HUDEP-2 (cell line): Measurements from ENCODE around the gene NUDT3.

Experiments
- DNase-seq, 76 experiments: peaks; one replicate each; lab custom pipeline; 2025; ENCODE audit not compliant: unreplicated experiment in 76 of 76; lab: John Stamatoyannopoulos, UW

NUDT3 gene

DNA sequence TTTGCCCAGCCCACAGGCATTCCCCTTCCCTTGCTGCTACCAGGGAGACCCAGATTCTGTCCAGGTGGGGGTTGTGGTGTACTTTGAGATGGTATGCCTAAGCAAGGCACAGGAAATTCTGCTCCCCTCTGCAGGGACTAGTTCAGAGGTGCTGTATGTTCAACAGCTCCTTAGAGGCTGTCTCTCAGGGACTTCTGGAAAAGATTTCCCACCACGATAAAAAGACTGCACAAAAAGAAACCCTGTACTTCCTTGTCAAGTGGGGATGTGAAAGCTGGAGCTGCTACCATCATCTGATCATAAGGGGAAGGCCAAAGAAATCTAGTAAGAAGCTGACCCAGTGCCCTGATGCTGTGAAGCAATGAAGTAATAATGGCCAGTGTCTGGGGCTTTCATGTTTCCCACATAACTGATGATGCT lies 92.1 kb downstream of the NUDT3 start:
- no peak for DNase-seq

DNA sequence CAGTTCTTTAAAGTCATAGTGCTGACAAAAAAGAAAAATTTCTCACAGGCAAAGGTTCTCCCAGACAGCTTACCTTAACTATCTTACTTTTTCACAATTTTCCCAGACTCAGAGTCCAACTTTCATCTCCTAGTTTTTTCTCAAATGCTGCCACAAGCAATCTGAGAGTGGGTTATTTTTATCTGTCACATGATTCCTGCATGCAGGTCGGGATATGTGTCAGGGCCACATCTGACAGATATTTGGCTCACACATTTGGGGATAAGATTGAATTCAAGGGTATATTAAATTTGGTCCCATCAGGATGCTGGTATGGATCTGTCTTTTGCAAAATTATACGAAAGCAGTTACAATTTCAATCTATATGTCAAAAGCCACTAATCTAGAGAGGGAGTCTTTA lies 93.5 kb downstream of the NUDT3 start:
- no peak for DNase-seq

DNA sequence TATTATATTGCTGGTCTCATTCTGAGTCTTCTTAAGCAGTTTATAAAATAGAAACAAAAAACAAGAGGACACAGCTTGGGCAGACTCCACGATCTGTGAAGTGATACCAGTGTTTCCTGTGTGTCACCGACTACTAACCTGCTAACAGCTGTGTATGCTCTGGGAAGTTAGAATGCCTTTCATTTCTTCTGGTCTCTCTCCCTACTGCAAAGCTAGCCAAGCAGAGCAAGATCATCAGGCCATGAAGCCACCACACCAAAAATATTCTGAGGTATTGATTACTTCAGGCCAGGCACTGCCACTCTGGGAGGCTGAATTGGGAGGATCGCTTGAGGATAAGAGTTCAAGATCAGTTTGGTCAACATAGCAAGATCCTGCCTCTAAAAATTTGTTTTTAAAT lies 96.7 kb downstream of the NUDT3 start:
- no peak for DNase-seq

DNA sequence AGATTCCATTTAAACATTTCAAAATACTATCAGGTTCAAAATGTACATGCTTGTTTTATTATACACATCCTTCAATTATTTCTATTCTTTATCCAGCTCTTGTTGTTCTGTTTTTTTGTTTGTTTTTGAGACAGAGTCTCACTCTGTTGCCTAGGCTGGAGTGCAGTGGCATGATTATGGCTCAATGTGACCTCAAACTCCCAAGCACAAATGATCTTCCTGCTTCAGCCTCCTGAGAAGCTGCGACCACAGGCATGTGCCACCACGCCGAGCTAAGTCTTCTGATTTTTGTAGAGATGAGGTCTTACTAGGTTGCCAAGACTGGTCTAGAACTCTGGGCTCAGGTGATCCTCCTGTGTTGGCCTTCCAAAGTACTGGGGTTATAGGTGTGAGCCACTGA lies 99.5 kb downstream of the NUDT3 start:
- no peak for DNase-seq

DNA sequence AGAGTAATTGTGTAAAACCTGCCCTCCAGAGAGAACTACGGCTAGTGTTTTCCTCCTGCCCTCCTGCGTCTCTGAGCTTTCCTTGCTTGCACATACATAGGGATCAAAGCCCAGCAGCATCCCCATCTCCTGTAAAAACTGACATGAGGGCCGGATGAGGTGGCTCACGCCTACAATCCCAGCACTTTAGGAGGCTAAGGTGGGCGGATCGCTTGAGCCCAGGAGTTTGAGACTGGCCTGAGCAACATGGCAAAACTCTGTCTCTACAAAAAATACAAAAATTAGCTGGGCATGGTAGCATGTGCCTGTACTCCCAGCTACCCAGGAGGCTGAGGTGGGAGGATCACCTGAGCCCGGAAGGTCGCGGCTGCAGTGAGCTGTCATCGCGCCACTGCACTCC lies 103.3 kb downstream of the NUDT3 start:
- DNase-seq: no peak

DNA sequence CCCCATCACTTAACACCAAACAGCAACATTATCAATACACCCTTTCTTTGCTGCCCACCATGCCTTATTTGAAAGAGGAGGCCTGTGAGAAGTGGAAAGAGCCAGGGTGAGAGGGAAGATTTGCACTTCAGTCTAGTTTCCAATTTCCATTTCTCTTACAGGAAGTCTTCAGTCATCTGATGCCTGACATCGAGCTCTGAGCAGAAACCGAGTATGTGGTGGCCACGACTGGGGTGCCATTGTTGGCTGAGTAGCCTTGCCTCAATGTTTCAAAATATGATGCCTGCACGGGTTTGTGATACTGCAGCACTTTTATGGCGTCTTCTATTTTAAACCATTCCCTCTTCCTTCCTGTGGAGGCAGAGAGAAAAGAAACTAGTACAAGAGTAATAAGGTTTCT lies 103.9 kb downstream of the NUDT3 start:
- DNase-seq: no peak

DNA sequence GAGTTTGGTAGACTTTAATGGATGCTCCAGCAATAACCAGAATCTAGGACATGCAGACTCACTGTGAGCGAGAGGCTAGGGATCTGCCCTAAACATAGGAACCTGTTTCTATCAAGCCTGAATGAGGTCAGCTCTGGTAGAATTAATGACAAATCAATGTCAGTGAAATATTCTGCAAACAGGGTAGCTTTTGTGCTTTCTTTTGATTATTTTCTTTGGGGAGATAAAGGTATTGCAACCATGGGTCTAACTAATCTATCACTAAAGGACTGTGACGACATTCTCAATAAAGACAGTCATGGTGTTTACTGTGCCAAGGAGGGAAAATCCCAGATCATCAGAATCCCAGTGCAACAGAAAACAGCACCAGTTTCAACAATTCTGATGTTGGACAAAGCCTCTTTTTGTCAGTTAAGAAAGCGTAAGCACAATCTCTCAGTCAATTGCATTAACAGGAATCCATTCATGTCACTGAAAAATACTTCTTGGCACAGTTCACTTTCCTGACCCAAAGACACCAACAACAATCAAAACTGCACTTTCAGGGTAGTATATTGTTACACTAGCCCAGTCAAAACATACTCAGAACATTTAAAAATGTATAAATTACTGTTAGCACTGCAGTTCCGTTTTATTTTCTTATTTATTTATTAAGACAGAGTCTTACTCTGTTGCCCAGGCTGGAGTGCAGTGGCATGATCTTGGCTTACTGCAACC lies 106.9 kb downstream of the NUDT3 start:
- no peak for DNase-seq

DNA sequence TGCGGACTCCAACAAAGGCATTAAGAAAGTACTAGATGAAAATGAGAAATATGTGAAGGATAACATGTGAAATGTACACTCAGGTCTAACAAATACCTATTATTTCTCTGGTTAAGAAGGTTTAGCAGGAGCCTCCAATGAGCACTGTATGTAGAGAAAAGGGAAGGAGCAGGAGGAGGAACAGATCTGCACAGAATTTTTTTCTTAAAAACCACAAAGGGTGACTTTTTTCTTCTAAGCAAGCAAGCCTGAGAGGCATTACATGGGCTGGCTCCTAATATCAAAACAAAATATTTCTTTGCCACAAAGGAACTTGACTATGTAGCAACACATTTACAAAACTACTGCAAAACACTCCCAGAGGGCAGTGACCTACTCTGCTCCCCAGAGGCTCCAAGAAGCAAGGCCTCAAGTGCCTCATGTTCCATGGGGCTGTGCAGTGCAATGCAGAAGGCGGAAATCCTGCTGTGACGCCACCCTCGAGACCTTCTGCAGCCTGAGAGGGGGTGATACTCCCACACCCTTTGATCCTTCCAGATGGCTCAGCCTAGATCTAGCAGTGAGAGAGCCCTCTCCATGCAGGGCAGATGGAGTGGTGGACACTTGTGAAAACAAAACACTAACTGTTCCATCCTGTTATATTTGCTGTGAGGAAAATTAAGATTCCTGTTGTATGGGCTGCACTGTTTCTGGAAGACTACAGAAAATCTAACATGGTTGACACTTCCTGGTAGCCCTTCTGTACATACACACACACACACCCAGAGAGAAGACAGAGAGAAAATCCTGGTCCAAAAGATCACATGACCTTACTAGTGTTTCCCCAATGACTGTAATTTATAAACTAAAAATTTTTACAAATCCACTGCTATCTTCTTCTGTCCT lies 107.7 kb downstream of the NUDT3 start:
- DNase-seq: peak in 4 of 76 experiments; percentile 17 to 28 (median 22)

DNA sequence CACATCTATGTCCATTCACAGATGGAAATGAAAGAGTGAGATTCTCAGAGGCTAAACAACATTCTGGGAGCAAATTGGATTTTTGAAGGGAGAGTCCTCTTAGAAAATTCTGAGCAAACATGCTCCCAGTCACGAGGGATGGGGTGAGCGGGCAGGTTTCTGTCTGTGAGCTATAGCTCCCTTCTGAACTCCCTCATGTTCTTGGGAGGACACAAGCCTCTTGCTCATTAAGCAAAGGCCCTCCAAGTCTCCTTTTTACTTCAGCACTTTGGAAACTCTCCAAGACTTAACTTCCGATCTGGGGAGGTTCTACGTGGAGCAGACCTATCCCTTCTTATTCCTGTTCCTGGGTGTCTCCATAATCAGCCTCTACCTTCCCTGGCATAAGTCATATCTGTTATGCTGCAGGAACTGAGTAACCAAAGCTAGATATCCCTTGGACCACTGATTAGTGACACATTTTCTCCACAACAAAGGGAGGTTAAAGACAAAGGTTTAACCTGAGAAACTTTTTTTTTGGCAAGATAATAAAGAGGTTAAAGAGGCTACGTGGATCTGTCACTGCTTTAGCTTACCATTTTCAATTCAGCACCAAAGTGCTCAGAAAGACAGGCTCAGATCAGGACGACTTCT lies 110.7 kb downstream of the NUDT3 start:
- peak in 2 of 76 experiments; percentile 27 to 28 for DNase-seq

DNA sequence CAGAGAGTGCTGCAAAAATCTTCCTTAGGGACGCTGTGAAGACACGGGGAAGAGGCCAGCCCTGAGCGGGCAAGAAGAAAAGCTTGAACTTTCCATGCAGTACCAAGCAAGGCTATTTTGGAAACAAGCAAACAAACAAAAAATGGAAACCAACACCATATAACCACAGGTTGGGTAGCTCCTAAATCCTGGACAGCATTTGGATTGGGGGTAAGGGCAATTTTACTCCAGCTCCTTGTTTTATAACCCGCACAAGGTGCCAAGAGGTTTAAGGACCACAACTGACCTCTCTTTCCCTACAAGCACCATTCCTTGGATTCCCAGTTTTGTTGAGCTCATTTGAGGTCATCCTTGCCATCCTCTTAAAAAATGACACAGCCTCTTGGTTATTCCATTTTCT lies 112.3 kb downstream of the NUDT3 start:
- no peak for DNase-seq

DNA sequence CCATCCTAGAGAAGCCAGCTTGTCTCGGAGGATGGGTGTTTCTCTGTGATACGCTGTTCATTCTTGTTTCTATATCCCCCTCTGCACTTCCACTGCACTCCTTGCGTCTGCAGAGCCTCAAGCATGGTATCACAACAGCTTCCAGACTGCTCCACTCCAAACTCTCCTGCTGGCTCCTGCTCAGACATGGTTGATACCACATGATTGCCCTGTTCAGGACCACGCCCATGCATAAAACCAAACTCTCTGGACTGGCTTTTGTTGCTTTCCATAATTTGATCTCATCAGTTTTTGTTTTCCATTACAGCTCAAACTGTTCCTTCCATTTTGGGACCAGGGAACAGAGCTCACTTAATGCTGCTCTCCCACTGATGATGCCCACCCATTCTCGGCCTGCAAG lies 113.6 kb downstream of the NUDT3 start:
- DNase-seq: no peak

DNA sequence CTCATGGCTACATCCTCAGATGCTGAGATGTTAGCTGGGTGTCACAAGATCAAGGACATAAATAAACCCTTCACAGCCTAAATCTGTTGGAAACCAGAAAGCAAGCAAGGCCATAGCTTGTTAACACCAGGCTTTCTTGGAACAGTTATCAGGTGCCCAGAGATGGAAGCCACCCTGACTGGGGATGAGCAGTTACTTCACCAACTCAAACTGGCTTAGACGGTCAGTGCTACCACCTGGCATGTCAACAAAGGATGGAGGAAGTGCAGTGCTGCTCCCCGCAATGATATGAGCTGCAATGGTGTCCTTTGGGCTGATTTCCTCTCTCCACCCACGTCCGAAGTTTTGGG lies 114.7 kb downstream of the NUDT3 start:
- no peak for DNase-seq

DNA sequence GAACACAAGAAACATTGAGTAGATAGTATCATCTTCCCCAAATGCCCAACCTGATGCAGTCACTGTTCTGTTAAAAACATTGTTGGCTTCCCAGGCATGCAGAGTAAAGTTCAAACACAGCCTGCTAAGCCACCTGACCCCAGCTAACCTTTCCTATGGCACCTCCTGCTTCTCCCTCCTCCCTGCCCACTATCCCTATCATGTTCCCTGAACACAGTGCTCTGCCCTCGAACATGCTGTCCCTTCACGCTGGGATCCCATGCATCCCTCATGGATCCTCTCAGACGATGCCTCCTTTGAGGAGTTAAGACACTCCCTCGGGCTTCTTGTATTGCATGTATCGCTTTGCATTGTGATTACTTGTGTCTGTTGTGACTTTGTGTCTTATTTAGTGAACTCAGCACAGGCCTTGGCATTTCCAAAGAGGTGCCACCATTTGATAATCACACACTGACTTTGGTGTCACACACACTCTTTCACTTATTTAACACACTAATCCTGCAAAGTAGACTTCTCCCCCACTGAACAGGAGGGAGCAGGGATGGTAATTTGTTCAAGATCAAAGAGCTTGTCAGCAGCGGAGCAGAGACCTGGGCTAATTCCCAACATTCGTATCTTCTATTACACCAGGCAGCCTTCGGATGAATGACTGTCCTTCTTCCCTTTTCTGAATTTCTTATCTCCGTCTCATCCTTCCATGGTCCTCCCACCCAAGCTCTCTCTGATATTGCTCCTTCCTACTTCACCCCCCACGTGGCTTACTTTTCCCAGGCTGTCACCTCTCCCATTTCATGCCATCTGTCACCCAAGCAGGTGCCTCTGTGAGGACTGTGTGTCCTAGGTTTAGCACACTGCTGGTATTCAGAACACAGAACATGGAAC lies 115.3 kb downstream of the NUDT3 start:
- DNase-seq: no peak

DNA sequence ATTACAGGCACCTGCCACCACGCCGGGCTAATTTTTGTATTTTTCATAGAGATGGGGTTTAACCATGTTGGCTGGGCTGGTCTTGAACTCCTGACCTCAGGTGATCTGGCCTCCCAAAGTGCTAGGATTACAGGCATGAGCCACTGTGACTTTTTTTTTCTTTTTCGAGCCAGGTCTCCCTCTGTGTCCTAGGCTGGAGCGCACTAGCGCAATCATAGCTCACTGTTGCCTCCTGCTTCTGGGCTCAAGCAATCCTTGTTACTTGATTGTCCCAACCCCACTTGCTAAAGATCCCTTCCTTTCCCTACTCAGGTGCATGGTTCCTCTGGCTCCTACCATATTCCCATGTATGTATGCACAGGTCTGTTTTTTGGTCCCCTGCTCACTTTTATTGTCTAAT lies 116.3 kb downstream of the NUDT3 start:
- DNase-seq: no peak

DNA sequence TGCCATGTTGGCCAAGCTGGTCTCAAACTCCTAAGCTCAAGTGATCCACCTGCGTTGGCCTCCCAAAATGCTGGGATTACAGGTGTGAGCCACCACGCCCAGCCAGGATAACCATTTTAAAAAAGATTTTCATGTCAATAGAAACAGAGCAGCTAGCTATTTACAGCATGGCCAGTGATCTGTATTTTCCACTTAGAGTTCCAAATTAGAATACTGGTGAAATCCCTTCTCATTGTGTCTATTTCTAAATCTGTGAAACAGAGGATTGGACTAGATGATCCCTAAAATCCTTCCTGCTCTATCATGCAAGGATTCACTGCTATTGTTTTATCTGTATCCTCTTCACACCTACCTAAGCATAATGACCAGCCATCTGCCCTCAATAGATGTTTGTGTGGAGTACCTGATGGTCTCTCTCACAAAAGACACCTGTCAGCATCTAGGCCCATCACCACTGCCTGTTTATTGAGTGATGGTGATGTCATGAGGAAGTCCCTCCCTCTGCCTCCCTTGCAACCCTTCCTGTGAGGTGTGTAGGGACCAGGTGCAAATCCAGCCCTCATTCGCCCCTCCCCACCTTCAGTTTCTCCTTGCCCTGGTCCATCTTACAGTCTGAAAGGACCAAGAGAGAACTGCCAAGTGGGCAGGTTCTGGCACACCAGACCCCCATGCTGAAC lies 117.2 kb downstream of the NUDT3 start:
- DNase-seq: no peak

DNA sequence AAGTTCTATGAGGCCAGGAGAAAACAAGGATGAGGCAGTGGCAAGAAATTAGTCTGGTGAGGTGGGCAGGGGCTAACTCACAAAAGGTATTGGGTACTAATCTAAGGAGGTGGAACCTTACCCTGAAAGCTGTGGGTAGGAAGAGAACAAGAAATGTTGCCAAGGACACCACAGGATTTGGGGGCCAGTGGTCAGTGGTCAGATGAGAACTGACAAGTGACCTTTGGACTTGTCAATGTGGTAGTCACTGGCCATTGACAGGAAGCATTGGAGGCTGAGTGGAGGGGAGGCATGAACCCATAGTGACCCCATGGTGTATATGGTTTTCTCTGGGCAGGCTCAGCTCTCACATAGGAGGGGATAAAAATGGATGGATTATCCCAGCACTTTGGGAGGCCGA lies 118.3 kb downstream of the NUDT3 start:
- DNase-seq: no peak

DNA sequence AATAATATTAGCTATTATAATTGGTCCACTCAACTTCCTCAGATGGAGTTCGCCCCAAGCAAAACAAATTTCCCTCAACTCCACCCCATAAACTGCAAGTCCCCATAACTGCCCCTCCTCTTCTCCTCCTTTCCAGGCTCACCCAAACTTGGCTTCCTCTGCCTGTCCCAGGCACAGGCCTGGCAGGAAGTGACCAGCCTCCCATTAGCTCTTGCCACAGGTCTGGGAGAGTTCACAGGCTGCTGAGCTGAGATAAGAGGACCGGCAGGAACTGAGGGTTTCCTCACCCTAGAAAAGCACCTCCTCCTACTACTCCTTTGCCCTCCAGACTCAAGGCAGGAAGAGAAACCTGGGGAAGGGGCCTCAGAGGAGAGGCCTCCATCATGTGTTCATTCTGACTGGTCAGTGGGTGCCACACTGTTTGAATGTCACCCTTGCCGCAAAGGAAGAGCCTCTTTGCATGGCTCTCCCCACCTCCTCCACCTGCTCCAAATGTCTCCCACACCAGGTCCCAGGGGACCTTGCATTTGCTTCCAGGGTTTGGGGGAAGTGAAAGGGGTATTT lies 119.1 kb downstream of the NUDT3 start:
- DNase-seq: peak in 73 of 76 experiments; percentile 38 to 90 (median 73)

DNA sequence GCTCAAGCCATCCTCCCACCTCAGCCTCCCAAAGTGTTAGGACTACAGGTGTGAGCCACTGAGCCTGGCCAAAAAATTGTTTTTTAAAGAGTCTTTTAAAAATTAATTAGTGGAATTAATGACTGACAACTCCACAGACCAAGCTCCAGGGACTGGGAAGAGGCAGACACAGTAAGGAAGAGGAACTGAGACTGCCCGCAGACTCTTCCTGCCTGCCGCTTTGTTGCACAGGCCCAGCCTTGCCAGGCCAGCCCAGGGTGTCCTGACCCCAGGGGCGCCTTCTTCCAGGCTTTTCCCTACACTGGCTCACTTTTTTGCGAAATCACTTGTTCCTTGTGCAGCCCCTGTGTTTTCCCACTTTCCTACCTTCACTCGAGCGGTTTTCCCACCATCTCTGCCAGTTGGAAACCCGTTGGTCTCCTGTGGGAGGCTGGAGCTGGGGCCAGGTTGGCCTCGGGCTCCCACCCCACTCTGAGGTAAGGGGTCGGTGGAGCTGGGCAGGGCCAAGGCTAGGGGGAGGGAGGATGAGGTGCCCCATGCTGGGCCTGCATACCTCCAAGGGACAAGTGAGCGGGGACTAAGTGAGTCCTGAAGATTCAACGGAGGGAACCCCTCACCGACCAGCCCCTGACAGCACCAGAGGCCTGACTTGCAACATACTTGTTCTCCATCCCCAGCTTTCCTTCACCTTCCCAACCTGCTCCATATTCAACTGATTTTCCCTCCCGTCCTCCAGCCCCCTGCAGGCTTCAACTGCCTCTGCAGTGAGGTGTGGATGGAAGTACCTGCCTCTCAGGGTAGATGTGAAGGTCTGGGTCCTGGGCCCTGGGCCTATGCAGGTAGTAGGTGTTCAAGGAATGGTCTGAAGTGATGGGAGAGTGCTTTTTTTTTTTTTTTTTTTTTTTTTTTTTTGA lies 120.2 kb downstream of the NUDT3 start:
- peak in 7 of 76 experiments; percentile 11 to 47 (median 29) for DNase-seq
